Measurements from ENCODE around the gene KRTAP5-5.
A peak's percentile ranks its signal among the peaks of the same experiment; 100 is the strongest.
"Not testable (repeated sequence)": the region's sequence is repeated elsewhere in the genome, so short reads cannot be mapped to it uniquely, and the experiment has no call there.

The KRTAP5-5 gene

DNA sequence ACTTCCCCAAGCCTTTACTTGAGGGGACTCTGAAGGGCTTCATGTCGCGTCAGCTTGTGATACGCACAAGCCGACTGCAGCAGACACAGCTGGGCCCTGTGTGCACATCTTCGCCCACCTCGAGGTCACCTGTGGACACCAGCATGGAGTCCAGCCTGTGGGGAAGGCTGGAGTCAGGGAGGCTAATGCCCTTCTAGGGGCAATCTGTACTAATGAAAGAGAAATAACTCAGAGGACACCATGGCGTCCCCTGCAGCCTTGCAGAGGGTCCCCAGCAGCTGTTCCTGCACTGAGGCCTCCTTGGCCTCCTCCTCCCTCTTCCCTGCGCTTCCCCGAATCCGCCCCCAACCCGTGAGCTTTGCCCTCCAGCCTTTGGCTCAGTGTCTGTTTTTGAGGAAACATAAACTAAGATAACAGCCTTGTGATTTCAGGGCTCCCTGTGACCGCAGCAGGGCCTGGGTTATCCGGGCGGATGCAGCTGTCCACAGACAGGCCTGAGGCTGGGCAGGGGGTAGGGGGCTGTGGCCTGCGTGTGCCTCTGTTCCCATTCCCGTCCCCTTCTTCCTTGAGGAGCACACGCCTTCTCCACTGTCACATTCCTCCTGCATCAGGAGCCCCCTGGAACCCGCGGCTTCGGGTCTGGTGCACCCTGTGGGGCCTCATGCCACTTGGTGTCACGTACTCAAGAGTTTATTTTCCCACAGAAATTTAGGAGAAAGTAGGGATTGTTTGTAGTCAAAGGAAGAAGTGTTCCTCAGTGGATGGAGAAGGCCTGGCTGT lies 25.0 kb downstream of the KRTAP5-5 start:
- Mint-ChIP-seq H3K4me1 (ENCODE audit: low read depth) (peaks cover 5% of the 10 kb centered on the region), H3K27me3 (peaks cover 3% of the 10 kb centered on the region), H3K9me3 (ENCODE audit: low read depth) (no peaks in the 10 kb centered on the region), H3K4me3 (no peak overlapping the region), H3K27ac (no peak overlapping the region), H3K36me3 (no peaks in the 10 kb centered on the region)

DNA sequence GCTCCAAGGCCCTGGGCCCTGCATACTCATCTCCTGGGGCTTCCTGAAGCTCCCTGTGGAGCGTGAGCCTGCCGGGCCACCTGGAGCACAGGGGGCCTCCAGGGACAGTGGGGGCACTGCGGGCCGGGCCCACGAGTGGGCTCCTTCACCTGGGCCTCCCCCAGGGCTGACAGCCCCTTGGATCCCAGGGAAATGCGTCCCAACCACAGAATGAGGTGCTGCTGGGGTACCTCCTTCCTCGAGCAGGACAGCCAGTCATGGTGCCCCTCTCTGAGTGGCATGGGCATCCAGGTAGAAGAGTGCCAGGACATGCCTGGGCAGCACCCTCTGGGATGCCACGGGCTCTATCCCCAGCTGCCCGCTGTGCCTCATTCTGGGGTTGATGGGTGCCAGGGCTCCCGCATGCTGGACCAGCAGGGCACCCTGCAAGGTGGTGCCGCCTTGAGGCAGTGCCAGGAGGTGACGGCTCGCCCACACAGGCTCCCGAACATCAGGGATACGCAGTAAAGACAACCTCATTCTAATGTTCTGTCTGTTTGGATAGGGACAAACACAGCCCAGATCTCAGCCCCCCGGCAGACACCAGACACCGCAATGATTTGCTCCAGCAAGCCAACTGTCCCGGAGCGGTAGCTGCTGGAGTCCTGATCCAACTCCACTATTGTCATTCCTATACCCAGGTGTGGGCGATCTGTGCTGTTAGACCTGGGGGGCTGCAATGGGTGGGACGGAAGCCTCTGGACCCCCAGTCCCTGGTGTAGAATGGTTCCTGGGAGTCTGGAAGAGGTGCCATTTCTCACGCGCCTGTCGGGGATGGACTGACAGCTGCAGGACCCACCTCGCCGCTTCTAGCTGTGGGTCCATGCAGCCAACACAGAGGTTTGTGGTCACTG lies 25.8 kb downstream of the KRTAP5-5 start:
- H3K36me3 Mint-ChIP-seq: no peaks in the 10 kb centered on the region
- no peaks in the 10 kb centered on the region for H3K9me3 Mint-ChIP-seq (ENCODE audit: low read depth)
- peaks cover 9% of the 10 kb centered on the region for H3K27me3 Mint-ChIP-seq
- peaks cover 12% of the 10 kb centered on the region for H3K4me1 Mint-ChIP-seq (ENCODE audit: low read depth)
- no peak overlapping the region for H3K27ac Mint-ChIP-seq
- no peak overlapping the region for H3K4me3 Mint-ChIP-seq

DNA sequence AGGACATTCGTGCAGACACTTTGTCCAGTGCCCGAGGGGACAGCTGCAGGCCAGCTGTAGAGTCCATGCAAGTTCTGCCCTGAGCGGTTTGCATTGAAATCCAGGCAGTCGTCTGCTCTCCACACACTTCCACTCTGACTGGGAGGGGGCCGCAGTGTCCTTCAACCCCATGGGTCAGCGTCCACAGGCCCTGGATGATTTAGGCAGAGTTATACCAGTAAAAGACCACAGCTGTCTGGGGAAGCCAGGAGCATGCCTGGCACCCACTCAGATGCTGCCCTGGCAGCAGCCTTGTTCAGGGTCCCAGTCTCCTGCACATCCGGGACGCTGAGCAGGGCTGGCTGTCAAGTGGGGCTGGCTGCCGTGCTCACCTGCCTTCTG lies 26.5 kb downstream of the KRTAP5-5 start:
- Mint-ChIP-seq H3K36me3 (no peaks in the 10 kb centered on the region), H3K4me3 (no peak overlapping the region), H3K4me1 (ENCODE audit: low read depth) (peaks cover 12% of the 10 kb centered on the region), H3K27me3 (peaks cover 9% of the 10 kb centered on the region), H3K27ac (no peak overlapping the region), H3K9me3 (ENCODE audit: low read depth) (no peaks in the 10 kb centered on the region)

DNA sequence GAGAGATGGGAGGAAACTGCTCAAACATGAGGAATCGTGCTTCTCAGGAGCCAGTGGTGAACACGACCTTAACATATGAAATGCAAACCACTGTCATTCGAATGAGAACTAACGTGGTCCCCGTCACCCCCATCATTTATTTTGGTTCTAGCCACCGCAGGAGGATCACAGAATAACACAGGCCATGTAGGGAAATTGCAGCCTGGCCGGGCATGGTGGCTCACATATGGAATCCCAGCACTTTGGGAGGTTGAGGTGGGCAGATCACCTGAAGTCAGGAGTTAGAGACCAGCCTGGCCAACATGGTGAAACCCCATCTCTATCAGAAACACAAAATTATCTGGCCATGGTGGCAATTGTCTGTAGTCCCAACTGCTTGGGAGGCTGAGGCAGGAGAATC lies 27.1 kb downstream of the KRTAP5-5 start:
- H3K36me3 Mint-ChIP-seq: no peaks in the 10 kb centered on the region
- no peak overlapping the region for H3K4me3 Mint-ChIP-seq
- H3K27ac Mint-ChIP-seq: no peak overlapping the region
- H3K27me3 Mint-ChIP-seq: peaks cover 9% of the 10 kb centered on the region
- H3K9me3 Mint-ChIP-seq (ENCODE audit: low read depth): no peaks in the 10 kb centered on the region
- peaks cover 12% of the 10 kb centered on the region for H3K4me1 Mint-ChIP-seq (ENCODE audit: low read depth)

DNA sequence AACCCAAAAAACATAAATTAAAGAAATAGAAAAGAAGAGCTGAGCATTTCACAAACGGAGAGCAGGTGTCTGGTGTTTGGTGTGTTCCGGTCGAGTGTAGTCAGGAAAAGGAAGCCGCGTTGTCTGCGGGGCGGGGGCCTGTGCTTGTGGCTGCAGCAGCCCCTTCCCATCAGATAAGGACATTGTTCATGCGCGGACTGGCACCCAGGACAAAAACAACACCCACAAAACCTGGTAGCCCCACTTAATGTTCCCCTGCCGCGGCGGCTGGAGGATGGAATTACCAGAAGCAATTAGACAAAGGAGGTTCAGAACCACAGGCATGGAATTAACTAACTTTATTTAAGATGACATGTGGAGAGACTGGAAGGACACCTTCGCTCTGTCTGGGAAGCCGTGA lies 29.9 kb downstream of the KRTAP5-5 start:
- Mint-ChIP-seq H3K36me3 (no peaks in the 10 kb centered on the region), H3K9me3 (ENCODE audit: low read depth) (no peaks in the 10 kb centered on the region), H3K27me3 (peaks cover 8% of the 10 kb centered on the region), H3K4me1 (ENCODE audit: low read depth) (peaks cover 11% of the 10 kb centered on the region), H3K27ac (no peak overlapping the region), H3K4me3 (peak overlapping the region; percentile 2)

DNA sequence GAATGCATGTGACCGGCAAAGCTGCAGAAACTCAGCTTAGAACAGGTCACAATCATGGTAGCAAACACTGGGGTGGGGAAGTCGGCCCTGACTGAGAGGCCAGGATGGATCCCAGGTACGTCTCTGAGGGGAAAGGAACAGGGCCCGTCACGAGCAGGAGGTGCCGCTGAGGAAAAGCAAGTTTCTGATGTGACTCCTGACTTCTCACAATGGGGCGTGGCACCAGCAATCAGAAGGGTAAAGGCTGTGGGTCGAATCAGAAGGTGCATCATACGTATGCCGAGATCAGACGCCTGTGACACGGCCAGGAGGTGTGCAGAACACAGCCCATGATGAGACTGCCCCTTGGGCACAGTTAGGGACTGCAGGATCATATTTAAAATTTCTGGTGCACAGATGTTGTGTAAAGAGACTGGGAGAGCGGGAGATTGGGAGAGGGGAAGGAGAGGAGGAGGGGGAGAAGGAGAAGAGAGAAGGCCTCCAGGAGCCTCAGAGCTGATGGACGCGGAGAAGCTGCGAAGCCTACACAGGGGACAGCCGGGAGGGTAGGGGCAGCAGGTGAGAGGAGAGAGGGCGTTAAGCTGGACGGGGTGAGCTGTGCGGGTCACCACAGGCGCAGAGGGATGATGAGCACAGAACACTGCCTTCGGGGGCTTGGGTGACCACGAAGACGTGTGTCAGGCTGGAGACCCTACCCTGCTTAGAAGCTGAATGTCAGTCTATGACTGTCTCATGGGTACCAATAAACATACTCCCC lies 30.7 kb downstream of the KRTAP5-5 start:
- peaks cover 11% of the 10 kb centered on the region for H3K4me1 Mint-ChIP-seq (ENCODE audit: low read depth)
- no peak overlapping the region for H3K27ac Mint-ChIP-seq
- H3K27me3 Mint-ChIP-seq: peaks cover 6% of the 10 kb centered on the region
- H3K4me3 Mint-ChIP-seq: no peak overlapping the region
- H3K9me3 Mint-ChIP-seq (ENCODE audit: low read depth): no peaks in the 10 kb centered on the region
- H3K36me3 Mint-ChIP-seq: no peaks in the 10 kb centered on the region

DNA sequence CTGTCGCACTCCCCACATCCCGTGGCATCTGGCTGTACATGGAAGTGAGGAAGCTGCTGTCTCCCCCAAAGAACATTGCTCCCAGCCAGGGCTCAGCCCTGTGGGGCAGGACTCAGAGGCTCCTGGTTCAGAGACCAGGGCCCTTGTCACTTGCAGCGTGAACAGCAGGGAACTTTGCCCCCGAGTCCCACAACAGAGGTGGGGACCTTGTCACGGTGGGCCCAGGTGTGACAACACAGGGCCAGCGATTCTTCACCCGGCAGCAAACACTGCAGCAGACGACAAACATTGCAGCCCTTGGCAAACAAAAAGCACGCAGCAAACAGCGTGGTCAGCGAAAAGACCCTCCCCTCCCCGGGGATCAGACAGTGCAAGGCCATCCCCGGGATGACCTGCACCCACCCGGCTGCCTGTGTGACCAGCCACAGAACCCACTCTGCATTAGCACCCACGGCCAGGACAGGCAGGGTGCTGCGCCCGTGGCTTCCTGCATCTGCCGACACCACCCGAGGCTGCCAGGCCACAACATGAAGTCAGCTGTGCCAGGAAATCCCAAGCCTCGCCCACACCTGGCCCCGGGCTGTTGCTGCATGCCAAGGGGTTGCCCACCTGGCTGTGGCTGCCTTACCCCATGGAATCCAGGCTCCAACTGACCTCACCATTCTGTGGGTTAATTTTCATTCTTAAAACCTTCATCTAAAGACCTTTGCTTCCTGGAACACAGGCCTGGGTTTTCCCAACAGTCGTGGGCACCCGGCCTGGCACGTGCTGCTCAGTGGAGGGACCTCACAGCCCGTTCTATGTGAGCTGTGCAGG lies 32.1 kb downstream of the KRTAP5-5 start:
- not testable (repeated sequence) for H3K4me3 Mint-ChIP-seq; H3K27ac Mint-ChIP-seq; H3K27me3 Mint-ChIP-seq; H3K36me3 Mint-ChIP-seq; H3K9me3 Mint-ChIP-seq (ENCODE audit: low read depth)
- H3K4me1 Mint-ChIP-seq (ENCODE audit: low read depth): peaks cover 11% of the 10 kb centered on the region

DNA sequence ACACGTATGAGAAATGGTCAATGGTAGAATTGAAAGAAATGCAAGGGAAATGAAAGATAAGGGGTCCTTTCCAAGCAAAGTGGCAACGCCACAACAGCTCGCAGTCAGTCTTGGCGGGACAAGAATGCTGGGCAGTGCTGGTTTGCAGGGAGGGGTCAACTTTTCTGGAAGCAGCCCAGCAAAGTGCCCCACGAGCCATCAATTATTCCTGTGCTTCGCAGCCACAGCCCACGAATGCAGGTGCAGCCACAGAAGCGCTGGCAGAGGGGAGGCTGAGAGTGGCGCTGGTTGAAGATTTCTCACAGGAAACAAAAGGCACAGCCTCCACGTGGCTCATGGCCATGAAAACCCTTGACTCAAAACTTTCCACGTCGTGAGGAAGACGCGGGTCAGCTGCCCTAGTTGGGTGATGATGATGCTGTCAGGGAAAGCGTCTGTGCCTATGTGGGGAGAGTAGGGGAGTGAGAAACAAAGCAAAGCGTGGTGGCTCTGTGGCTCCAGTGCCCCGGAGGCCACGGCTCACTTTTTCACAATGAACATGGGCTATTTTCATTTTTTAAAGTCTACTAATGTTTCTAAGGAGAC lies 33.2 kb downstream of the KRTAP5-5 start:
- H3K4me3 Mint-ChIP-seq; H3K9me3 Mint-ChIP-seq (ENCODE audit: low read depth); H3K27me3 Mint-ChIP-seq; H3K36me3 Mint-ChIP-seq; H3K27ac Mint-ChIP-seq: not testable (repeated sequence)
- H3K4me1 Mint-ChIP-seq (ENCODE audit: low read depth): peaks cover 11% of the 10 kb centered on the region

DNA sequence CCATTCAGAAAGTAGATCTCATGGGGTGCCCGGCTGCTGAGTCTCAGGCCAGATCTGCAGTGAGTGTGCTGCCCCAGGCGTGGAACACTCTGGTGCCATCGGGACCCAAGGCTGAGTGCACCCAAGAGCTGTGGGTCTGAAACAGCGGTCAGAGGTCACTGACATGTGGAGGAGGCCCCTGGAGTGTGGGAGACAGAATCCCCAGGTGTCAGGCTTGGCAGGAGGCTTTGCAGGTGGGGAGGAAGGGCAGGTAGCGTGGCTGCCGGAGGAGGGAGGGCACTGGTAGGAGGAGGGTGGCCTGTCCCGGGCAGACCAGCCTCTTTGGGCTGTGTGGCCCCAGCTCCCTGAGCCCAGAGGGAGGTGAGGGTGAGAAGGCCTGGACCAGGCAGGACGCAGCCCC lies 35.7 kb downstream of the KRTAP5-5 start:
- H3K4me1 Mint-ChIP-seq (ENCODE audit: low read depth): peaks cover 8% of the 10 kb centered on the region
- no peaks in the 10 kb centered on the region for H3K36me3 Mint-ChIP-seq
- H3K27ac Mint-ChIP-seq: no peak overlapping the region
- H3K27me3 Mint-ChIP-seq: peaks cover 8% of the 10 kb centered on the region
- no peaks in the 10 kb centered on the region for H3K9me3 Mint-ChIP-seq (ENCODE audit: low read depth)
- no peak overlapping the region for H3K4me3 Mint-ChIP-seq

DNA sequence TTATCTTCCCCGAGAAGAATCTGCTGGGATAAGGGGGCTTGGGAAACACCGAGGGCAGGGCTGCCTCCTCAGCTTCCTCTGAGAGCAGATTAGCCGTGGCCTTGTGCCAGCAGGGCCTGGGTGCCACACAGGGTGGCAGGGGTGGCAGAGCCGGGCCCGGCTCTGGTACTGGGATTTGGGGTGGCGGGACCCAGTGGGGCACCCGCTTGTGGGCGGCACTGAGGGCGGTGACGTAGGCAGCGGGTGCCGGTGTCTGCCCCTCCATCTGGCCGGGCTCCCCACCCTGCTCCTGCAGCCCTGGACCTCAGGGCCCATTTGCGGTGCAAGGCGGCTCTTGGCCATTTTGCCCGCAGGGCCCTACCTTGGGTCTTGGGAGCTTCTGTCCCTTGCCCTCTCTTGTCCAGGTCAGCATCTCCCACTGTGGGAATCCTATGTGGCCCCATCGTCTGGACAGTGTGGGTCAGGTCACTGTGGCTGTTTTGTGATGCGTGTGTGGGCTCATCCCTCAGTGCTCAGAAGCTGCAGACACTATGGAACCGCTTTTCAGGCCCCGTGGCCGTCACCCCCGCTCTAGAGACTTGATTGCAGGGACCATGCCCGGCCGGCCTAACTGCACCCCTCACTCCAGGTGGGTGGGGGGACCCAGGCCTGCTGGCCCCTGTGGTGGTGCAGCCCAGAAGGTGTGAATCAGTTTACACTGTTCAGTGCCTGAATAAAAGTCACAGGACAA lies 37.7 kb downstream of the KRTAP5-5 start:
- no peak overlapping the region for H3K27ac Mint-ChIP-seq
- H3K36me3 Mint-ChIP-seq: no peaks in the 10 kb centered on the region
- peaks cover 8% of the 10 kb centered on the region for H3K27me3 Mint-ChIP-seq
- no peak overlapping the region for H3K4me3 Mint-ChIP-seq
- no peaks in the 10 kb centered on the region for H3K9me3 Mint-ChIP-seq (ENCODE audit: low read depth)
- H3K4me1 Mint-ChIP-seq (ENCODE audit: low read depth): peaks cover 7% of the 10 kb centered on the region

DNA sequence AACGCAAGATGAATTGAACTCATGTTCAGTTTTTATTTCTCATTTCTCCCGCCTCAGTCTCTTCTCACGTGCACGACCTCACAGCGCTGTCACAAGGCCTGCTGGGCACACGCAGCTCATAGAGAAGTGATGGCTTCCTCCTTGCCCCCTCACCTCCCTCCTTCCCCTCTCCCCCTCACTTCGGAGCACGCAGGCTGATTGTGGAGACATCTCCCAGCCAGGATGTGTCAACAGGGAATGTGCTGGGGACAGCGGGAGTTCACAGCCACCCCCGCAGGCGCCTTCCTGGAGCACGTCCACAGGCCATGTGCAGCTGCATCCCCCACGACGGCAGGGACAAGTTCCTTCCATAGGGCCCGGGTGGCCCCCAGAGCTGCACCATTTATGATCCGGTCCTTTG lies 38.3 kb downstream of the KRTAP5-5 start:
- Mint-ChIP-seq H3K4me3 (no peak overlapping the region), H3K27me3 (peaks cover 6% of the 10 kb centered on the region), H3K4me1 (ENCODE audit: low read depth) (peaks cover 7% of the 10 kb centered on the region), H3K9me3 (ENCODE audit: low read depth) (no peaks in the 10 kb centered on the region), H3K36me3 (no peaks in the 10 kb centered on the region), H3K27ac (no peak overlapping the region)

DNA sequence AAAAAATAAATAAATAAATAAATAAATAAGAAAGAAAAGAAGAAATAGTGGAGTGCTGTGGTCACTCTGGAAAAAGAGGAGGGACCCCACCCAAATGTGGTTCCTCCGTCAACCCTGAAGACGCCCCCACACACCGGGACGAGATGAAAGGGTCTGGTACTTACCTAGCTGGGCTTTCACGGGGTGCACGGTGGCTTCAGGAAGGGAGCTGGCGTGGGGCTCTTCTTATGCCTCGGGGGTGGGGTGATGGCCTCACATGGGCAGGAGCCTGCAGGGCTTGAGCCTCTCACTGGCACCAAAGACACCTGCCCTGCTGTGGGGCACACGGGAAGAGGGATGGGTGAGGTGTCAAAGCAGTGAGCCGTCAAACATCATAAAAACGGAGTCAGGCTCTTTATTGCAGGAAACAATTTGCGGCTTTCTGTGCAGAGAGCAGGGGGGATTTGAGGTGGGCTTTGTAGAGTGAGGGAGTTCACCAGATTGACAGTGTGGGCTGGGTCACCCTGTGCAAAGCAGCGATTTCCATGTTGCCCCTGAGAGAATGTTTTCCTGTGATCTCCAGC lies 39.4 kb downstream of the KRTAP5-5 start:
- Mint-ChIP-seq H3K27me3 (peaks cover 6% of the 10 kb centered on the region), H3K9me3 (ENCODE audit: low read depth) (no peaks in the 10 kb centered on the region), H3K4me3 (no peak overlapping the region), H3K36me3 (no peaks in the 10 kb centered on the region), H3K27ac (no peak overlapping the region), H3K4me1 (ENCODE audit: low read depth) (peaks cover 7% of the 10 kb centered on the region)

DNA sequence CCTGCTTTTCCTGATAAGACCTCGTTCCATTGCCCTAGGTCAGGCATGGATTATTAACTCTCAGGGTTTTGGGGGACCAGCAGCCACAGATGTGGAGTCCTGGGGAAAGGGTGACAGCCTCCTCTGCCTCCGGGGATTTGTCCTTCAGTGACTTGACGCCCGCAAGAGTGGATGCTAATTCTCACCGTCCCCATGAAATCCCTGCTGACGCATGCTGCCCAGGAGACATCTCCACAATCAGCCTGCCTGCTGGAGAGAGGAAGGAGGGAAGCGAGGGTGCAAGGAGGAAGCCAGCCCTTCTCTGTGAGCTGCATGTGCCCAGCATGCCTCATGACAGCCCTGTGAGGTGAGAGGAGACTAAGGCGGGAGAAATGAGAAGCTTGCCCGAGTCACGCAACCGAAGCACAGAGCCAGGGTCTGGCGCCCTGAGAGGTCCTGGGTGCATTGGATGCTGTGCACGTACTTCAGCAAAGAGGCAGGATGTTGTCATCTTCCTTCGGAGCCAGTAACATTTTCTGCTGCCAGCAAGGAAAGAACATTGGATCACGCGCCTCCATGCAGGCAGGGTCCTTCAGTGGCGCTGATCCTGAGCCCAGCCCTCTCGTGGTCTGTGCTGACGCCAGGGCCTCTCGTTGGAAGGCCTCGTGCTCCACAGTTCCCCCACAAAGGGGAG lies 40.1 kb downstream of the KRTAP5-5 start:
- Mint-ChIP-seq H3K36me3 (no peaks in the 10 kb centered on the region), H3K27me3 (peaks cover 8% of the 10 kb centered on the region), H3K9me3 (ENCODE audit: low read depth) (no peaks in the 10 kb centered on the region), H3K4me1 (ENCODE audit: low read depth) (peaks cover 7% of the 10 kb centered on the region), H3K27ac (no peak overlapping the region), H3K4me3 (no peak overlapping the region)
